ENCODE measurements around the gene KCNJ12. TPM values are rescaled to one million over a fixed set of nuclear protein-coding genes. Genes with fewer than 3 reads are reported as not detected.
"Not testable (repeated sequence)": the region's sequence is repeated elsewhere in the genome, so short reads cannot be mapped to it uniquely, and the experiment has no call there.

Gene KCNJ12
- 6.7 and 8.5 TPM in 2 replicates for total RNA-seq

DNA sequence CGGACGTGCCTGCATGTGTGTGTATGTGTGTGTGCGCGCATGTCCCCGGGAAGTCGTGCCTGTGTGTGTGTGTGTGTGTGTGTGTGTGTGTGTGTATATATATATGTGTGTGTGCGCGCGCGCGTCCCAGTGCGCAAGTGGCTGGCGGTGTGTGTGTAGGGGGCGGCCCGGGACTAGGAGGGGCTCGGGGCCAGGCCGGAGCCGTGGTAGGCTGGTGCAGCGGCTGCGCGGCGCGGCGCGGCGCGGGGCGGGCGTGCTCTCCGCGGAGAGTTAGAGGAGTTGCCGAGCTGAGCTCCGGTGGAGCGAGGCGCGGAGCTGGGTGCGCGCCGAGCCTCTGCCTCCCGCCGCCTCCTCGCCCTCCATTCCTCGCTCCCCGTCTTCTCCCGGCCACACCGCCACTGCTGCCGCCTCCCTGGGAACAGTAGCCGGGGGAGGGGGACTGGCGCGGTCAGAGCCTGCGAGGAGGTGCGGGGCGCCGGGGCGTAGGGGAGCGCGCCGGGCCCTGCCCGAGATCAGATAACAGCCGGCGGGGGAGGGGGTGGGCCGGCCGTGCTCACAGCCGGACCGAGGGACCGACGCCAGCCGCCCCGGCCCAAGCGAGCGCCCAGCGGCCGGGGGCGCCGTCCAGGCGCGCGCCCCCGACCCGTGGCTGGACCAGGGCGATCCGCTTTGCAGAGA lies at the start of gene KCNJ12:
KCNJ12 (plus strand) TSS at position 277 of the 678 bp plus-strand sequence. CDS start 38,986 bp downstream, outside the sequence.
- DNase-seq (ENCODE audit: low read depth): no peak

DNA sequence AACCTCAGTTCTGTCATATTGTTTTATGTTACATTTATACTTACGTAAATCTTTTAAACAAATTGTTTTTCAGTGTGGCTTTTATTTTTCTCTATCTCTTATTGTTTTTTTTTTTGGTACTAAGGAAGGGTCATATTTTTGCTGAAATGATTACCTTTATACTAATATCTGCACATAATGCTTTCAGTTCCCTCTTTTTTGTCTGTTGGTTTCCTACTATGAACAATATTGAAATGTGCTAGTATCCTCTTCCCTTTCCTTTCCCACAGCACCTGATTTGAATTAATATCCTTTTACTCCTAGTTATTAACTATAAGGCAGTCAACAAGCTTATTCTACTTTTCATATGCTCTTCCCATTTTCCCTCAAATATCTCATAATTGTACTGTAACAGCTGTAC lies 48.2 kb upstream of the KCNJ12 start:
- DNase-seq (ENCODE audit: low read depth): not testable (repeated sequence)

DNA sequence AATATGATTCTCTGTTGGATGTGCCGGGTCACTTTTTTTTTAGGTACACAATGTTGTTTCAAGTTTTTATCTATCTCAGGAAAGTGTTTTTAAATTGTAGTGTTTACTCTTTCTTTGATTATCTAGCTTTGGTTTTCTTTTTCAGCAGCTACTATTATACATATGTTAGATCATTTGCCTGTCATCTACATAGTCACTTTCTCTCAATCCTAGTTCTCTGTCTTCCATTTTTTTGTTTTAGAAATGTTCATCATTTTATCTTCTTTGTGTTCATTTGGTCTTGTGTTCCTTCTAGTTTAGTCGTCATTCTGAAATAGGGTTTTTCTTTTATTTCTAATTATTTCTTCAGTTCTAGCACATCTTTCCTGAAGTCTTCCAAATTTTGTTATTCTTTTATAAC lies 47.4 kb upstream of the KCNJ12 start:
- not testable (repeated sequence) for DNase-seq (ENCODE audit: low read depth)

DNA sequence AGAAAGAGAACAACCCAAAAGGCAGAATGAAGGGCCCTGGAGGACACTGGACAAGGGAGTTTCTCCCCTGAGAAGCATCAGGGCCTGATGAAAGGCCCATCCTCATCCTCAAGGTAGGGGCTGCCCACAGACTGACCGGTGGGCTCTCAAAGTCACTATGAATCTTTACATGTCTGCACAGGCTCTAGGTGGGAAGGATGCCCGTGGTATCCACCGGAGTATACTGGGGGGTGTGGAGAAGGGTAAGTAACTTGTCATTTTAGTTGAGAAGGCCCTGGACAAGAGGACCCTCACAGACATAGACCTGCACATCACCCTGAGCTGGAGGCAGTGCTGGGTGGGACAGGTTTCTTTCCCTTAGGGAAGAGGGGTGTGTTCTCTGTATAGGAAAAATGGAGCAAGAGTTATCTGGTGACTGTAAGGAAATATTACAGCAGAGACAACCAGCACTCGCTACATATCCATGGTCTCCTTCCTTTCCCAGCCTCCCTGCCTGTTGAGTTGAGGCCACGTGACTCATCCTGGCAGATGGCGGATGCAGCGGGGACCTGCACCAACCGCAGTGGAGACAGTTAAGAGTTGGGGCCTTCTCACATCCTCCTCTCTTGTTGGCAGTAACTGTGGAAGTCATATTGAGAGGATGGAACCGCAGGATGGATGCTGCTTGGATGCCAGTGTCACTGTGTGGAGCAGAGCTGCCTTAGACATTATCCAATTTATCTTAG lies 45.6 kb upstream of the KCNJ12 start:
- DNase-seq (ENCODE audit: low read depth): no peak

DNA sequence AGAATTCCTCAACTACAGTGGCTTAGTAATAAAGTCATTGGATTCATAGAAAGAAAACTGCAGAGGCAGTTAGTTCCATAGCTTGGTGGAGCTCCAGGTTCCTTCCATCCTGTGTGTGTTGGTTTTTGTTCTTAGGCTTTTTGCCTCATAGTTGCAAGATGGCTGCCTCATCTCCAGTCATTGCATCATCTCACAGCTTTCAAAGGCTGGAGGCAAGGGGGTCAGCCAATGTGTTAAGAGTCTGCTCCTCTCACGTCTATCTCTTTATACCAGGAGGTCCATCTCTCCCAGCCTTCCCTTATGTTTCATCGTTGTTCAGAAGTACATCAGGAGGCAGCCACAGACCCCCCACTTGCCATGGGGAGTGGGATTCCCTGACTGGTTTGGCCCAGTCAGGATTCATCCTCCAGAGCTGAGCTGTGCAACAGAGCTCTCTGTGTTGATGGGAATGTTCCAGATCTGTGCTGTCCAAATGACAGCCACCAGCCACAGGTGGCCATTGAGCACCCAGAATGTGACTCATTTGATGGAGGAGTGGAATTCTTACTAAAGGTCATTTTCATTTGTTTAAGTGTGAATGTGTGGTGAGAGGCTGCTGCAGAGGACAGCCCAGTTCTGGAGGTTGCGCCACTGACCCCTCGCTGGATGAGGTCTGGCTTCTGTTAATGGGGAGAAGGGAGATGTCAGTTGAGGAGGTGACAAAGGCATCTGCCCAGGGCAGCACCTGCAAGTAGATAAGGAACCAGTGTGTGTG lies 39.4 kb upstream of the KCNJ12 start:
- DNase-seq (ENCODE audit: low read depth): peak; percentile 21

DNA sequence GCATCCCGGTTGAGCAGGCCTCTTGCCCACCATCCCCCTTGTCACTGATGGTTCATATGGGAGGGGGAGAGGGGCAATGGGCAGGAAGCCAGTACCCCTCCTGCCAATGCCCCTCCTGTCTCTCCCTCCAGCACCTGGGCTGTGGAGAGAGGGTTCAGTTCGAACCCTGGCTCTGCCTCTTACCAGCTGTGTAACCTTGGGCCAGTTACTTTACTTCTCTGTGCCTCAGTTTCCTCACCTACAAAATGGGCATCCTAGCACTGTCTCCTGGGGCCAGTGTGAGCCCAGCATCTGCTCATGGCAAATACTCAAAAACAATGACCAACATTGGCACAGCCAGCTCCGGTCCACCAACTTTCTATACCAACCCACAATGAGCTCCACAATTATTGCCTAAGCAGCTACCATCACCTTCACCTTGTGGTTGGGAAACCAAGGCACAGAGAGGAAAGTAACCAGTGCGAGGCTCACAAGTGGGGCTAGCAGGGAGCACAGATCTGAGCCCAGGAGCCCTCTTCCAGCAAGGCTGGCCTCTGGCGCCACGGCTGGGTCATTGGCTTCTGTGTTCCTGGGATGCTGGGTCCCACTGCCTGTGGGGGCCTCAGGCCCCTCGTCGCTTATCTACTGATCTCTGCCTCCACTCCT lies 38.1 kb upstream of the KCNJ12 start:
- not testable (repeated sequence) for DNase-seq (ENCODE audit: low read depth)

DNA sequence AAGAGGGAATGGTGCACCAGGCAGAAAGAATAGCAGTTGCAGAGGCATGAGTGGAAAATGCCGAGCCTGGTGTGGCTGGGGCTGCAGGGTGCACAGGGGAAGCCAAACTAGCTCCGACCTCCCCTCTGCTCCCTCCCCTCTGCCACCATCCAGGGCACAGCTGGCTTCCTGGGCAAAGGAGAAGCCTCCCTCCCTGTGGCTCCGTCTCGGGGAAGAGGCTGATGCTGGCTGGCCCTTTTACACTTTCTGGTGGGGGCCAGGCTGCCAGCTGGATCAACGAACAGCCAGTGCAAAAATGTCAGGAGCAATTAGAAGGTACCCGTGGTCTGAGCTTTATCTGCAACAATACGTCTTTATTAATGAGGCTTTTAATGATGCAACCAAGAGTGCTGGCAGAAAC lies 37.1 kb upstream of the KCNJ12 start:
- no peak for DNase-seq (ENCODE audit: low read depth)

DNA sequence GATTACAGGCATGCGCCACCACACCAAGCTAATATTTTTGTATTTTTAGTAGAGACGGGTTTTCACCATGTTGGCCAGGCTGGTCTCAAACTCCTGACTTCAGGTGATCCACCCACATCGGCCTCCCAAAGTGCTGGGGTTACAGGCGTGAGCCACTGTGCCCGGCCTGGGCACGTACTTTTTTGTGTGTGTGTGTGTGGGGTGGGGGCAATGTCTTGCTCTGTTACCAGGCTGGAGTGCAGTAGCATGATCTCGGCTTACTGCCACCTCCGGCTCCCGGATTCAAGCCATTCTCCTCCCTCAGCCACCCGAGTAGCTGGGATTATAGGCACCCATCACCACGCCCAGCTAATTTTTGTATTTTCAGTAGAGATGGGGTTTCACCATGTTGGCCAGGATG lies 36.6 kb upstream of the KCNJ12 start:
- DNase-seq (ENCODE audit: low read depth): not testable (repeated sequence)

DNA sequence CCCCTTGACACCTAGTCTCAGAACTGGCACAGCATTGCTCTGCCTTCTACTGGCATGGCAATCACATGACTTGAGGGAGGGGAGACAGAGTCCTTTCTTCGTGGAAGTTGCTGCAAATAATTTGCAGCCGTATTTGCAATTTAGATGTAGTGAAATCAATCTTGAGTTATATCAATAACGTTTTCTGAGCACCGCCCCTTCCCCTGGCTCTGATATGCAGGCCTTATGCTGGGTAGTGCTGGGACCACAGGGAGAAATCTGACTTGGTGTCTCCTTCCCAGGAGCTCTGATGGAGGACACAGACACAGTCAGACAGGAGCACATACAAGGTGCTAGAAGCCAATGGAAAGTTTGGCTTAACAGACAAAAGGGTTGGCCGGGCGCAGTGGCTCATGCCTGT lies 35.8 kb upstream of the KCNJ12 start:
- DNase-seq (ENCODE audit: low read depth): not testable (repeated sequence)

DNA sequence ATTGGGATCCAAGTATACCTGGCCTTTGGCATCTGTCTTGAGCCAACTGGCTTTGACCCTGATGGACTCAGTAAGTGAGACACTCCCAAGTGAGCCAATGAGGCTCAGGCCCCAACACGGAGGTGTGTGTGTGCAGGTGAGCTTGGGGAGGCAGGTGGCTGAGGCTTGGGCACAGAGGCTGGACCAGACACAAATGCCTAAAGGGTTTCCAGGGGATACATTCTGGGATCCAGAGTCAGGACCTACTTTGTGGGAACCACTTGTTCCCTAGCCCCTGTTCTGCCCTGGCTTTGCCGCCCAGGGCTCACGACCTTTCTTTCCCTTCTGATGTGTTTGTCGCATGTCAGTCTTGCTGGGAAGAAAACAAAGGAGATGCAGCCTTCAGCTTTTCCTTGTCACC lies 34.9 kb upstream of the KCNJ12 start:
- DNase-seq (ENCODE audit: low read depth): not testable (repeated sequence)

DNA sequence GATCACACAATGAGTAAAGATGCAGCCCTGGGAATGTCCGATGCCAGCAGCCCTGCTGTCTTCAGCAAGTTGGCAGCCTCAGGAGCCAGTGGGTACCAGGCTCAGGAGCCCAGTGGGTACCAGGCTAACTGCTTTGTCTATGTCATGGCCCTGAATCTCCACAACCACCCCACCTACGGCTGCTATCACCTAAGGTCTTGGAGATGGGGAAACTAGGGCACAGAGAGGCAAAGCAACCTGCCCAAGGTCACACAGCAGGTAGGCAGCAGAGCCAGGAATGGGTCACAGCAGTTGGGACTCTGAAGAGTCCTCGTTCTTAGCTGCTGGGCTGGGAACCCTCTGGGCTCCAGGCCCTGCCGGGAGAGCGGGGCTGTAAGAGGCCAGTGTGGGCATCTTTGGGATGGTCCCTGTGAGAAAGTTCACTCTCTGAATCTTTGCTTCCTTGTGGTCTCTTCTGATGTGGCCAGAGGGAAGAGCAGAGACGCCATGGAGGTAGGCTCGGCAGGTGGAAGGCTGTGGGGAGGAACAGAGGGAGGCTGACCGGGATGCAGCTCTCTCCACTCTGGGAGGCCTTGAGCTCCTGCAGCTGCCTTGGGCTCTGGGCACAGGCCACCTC lies 34.1 kb upstream of the KCNJ12 start:
- DNase-seq (ENCODE audit: low read depth): not testable (repeated sequence)

DNA sequence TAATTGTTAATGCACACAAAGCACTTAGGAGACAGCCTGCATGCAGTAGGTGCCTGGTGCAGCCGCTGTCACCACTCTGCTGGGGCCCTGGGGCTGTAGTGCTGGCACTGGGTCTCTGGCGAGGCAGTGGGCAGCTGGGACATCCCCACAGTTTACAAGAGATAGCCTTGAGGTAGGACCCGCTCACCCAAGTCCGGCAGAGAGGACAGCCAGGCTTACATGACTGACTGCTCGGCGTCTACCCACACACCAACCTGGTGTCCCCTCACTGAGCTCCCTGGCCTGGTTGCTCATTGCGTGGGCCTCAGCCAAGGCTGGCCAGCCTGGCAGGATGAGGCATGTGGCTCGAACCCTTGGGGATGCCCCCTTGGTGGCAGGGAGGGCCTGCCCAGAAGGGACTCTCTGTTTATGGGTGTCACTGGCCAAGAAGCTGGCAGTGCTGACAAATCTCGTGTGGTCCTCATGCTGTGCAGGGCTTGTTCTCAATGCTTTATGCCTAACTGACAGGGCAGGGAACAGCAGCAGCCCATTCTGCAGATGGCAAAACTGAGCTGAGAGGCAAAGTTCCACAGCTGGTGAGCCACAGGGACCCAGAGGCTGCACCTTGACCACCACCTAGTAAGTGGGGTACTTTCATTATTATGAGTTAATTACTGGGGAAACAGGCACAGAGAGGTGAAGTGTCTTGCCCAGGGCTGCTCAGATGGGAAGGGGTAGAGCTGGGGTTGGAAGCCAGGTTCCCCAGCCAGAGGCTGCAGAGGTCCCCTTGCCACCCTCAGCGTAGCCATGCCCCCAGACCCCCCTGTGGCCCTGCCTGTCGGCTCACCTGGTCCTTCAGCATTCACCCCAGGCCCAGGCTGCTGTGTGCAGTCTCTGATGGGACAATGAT lies 32.9 kb upstream of the KCNJ12 start:
- not testable (repeated sequence) for DNase-seq (ENCODE audit: low read depth)

DNA sequence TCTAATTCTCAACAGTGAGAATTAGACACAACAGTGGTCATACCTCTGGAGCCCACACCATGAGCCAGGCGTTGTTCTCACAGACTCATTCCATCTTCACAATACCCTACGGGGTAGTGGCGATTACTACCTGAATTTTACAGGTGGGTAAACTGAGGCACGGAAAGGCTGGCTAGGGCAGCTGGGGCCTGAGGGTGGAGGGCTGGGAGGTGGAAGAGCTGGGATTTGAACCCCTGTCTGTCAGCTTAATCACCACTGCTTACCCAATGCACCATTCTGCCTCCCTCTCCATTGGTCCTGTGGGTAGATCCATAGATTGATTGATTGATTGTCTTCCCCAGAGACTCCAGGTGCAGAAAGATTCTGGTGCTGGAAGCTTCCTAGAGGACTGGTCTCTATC lies 31.4 kb upstream of the KCNJ12 start:
- DNase-seq (ENCODE audit: low read depth): not testable (repeated sequence)

DNA sequence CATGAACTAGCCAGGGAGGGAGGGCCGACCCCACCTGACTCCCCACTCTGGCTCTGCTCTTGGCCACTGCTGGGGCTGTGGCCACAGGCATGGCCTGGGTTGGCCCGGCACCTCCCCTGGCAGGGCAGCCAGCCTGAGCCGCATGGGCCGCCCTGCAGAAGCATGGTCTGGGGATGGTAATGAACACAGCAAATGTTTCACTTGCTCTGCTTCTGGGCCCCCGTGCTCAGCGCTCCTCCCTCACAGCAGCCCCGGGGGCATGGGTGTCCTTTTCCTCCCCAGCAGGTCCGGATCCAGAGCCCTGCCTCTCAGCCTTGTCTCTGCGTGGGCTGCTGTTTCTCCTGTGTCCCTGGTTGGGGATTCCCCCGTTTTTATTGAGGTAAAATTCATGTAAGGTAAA lies 30.9 kb upstream of the KCNJ12 start:
- peak; percentile 43 for DNase-seq (ENCODE audit: low read depth)

DNA sequence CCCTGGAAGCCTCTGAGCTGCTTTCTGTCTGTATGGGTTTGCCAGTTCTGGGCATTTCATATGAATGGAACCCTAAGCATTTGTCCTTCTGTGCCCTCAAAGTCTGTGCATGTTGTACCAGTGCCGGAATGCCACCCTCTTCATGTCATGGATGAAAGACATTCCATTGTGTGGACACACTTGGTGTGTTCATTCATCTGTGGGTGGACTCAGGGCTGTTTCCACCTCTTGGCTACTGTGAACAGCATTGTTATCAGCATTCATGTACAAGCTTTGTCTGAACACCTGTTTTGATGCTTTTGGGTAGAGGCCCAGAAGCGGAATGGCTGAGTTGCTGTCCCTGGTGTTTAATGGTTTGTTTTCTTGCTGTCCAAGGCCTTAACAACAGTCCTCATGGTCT lies 30.1 kb upstream of the KCNJ12 start:
- DNase-seq (ENCODE audit: low read depth): not testable (repeated sequence)

DNA sequence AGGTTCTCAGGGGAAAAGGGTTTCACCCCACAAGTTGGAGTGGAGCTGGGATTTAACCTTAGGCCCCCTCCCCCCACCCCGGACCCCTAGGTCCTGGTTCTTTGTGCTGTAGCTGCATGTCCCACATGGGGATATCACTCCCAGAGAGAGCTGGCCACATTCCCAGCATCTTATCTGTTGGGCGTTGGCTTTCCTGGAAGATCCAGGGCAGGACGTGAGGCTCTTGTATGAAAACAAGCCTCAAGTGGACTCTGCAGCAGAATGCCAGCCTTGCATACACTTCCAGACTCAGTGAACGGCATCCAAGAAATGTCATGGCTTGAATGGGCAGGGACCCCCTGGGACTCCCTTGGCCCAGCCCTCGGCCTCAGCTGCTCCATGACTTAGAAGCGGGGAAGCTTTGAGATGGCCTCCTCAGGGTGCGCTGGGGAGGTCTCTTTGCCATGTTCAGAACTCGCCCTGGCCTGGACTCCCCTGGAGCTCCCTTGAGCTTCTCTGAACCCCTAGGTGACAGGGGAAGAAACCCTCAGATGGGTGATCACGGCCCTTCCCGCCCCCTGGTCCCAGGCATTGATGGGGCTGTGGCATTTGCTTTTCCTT lies 29.4 kb upstream of the KCNJ12 start:
- not testable (repeated sequence) for DNase-seq (ENCODE audit: low read depth)

DNA sequence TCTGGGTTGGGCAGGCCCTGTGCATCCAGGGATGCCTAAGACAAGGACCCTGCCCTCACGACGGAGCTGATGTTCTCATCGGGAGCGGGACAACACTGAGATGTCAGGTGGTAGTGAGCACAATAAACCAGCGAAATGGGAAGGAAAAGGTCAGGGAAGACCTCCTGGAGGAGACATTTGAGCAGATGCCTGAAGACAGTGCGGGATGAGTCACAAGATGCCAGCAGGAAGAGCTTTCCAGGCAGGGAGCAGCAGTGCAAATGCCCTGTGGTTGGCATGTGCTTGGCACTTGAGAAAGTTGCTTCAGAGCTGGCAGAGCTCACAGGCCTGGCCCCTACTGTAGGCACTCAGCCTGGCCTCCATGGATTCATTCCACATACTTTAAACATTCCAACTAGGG lies 28.5 kb upstream of the KCNJ12 start:
- DNase-seq (ENCODE audit: low read depth): not testable (repeated sequence)

DNA sequence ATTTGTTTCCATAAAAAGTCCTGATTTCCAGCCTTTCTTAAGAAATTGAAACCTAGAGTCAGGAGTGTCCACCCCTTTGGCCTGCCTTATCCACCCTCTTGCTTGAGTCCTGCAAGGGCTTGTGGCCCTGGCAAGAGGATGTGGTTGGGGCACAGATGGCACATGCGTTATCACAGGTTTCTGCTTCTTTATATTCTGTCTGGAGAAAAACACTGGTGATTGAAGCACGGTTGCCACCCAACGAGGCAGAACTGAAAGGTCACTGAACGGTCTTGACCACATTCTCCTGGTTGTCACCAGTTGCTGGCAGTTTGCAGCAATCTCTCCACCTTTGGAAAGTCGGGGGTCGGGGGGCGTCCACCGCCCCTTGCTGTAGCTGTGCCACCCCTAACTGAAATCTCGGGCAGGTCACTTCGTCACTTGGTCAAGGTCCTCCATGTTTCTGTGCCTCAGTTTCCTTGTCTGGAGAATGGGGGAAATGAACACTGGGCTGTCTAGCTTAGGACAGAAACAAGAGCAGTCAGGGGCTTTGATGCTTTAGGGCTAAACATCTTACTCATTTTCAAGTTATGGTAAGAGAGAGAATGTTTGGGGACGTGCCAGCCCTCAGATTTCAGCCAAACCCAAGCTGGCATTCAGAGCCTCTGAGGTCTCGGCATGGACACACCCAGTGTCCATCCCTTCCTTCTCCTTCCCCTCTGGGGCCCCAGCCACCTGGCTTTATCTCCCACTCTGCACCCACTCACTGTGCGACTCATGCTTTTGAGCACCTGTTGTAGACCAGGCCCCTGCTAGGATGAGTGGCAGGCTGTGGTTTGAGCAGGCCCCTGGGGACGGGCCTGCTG lies 27.9 kb upstream of the KCNJ12 start:
- not testable (repeated sequence) for DNase-seq (ENCODE audit: low read depth)

DNA sequence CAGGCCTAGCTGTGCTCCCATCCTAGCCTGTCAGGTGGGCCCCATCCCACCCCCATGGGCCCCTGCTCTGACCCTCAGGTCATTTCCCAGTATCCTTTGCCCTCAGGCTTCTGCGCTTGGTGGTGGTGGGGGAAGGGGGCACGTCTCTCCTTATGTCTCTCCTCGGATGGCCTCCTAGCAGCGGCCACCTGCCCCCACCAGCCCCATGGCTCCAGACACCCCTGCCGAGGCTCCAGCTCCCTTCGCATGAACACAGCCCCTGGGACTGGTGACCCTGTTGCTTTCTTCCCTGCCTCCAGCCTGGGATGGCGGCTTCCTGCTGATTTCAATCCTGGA lies 27.3 kb upstream of the KCNJ12 start:
- not testable (repeated sequence) for DNase-seq (ENCODE audit: low read depth)
